Measurements from ENCODE around the gene ACOX1. TPM values are rescaled to one million over a fixed set of nuclear protein-coding genes. Genes with fewer than 3 reads are reported as not detected.

ACOX1 gene
- total and polyA plus RNA-seq, 2 experiments from 2014 or later: 36.0 to 93.6 TPM

GRCh38 chr17:76005263-76006149 lies 26.5 kb upstream of the ACOX1 start:
- WGBS (ENCODE audit: low lambda C conversion rate, missing lambda C conversion rate): 71% methylated on average over 16 of the region's 16 CpGs
- Histone ChIP-seq H3K36me3 (replicated peaks; ENCODE audit: insufficient read depth, low read depth) (no peaks in the 10 kb centered on the region), H3K79me2 (no peaks in the 10 kb centered on the region), H3K4me3 (no peak overlapping the region), H3K4me1 (ENCODE audit: insufficient read depth) (peaks cover 9% of the 10 kb centered on the region), H3K4me2 (no peak overlapping the region), H3K27ac (no peak overlapping the region), H2AFZ (no peak overlapping the region), H3K9me3 (ENCODE audit: low read depth) (no peaks in the 10 kb centered on the region), H3K27me3 (no peaks in the 10 kb centered on the region), H4K20me1 (ENCODE audit: insufficient read depth, poor library complexity, severe bottlenecking) (no peaks in the 10 kb centered on the region), H3K9me2 (replicated peaks; ENCODE audit: insufficient read depth) (no peaks in the 10 kb centered on the region)
- peak; percentile 85 for DNase-seq (ENCODE audit: low spot score)
- no peak for TF ChIP-seq EZH2phosphoT487 (IDR thresholded peaks at IDR 0.05; ENCODE audit: low read depth, severe bottlenecking, unreplicated experiment)
- peak; percentile 72 for TF ChIP-seq CTCF (IDR thresholded peaks at IDR 0.05; ENCODE audit: poor library complexity)

- Histone ChIP-seq H3K27me3 (no peaks in the 10 kb centered on the region), H3K4me3 (no peak overlapping the region), H3K4me1 (ENCODE audit: insufficient read depth) (peaks cover 9% of the 10 kb centered on the region), H3K4me2 (no peak overlapping the region), H3K79me2 (no peaks in the 10 kb centered on the region), H3K27ac (no peak overlapping the region), H4K20me1 (ENCODE audit: insufficient read depth, poor library complexity, severe bottlenecking) (no peaks in the 10 kb centered on the region), H3K9me2 (replicated peaks; ENCODE audit: insufficient read depth) (no peaks in the 10 kb centered on the region), H3K36me3 (replicated peaks; ENCODE audit: insufficient read depth, low read depth) (no peaks in the 10 kb centered on the region), H2AFZ (no peak overlapping the region), H3K9me3 (ENCODE audit: low read depth) (no peaks in the 10 kb centered on the region)
- no peak for DNase-seq (ENCODE audit: low spot score)
- 89% methylated on average over 8 of the region's 8 CpGs for WGBS (ENCODE audit: low lambda C conversion rate, missing lambda C conversion rate)
- TF ChIP-seq CTCF (IDR thresholded peaks at IDR 0.05; ENCODE audit: poor library complexity) (no peak), EZH2 (IDR thresholded peaks at IDR 0.05; ENCODE audit: borderline replicate concordance) (no peak)
Observed at GRCh38 chr17:76004750-76005262, 25.8 kb upstream of the ACOX1 start.

- Histone ChIP-seq H3K4me1 (ENCODE audit: insufficient read depth) (peaks cover 9% of the 10 kb centered on the region), H3K27me3 (no peaks in the 10 kb centered on the region), H3K27ac (peak overlapping the region; percentile 66), H3K4me2 (peak overlapping the region; percentile 37), H2AFZ (no peak overlapping the region), H4K20me1 (ENCODE audit: insufficient read depth, poor library complexity, severe bottlenecking) (no peaks in the 10 kb centered on the region), H3K36me3 (replicated peaks; ENCODE audit: insufficient read depth, low read depth) (no peaks in the 10 kb centered on the region), H3K4me3 (no peak overlapping the region), H3K9me2 (replicated peaks; ENCODE audit: insufficient read depth) (no peaks in the 10 kb centered on the region), H3K79me2 (no peaks in the 10 kb centered on the region), H3K9me3 (ENCODE audit: low read depth) (no peaks in the 10 kb centered on the region)
- DNase-seq (ENCODE audit: low spot score): no peak
- WGBS (ENCODE audit: low lambda C conversion rate, missing lambda C conversion rate): 91% methylated on average over 6 of the region's 6 CpGs
- no peak for TF ChIP-seq CTCF (IDR thresholded peaks at IDR 0.05; ENCODE audit: poor library complexity)
Observed at GRCh38 chr17:76003915-76004314, 24.9 kb upstream of the ACOX1 start.

Data from hepatocyte (in vitro differentiated cells).